Astrocyte (in vitro differentiated cells and primary cell): ENCODE measurements around the gene RAB6C. TPM values are rescaled to one million over a fixed set of nuclear protein-coding genes. Genes with fewer than 3 reads are reported as not detected.
"Not testable (repeated sequence)": the region's sequence is repeated elsewhere in the genome, so short reads cannot be mapped to it uniquely, and the experiment has no call there.

Experiments
- DNase-seq: peaks from one replicate; pipeline ENCODE4 v3.0.0-alpha.2; 2010; ENCODE audit warnings: low read depth
- FAIRE-seq: peaks from 2 replicates; lab custom pipeline; 2011; peaks lifted over from hg19 to GRCh38; lab: Jason Lieb, UNC
- H2AFZ ChIP-seq: 2 replicates; pipeline ENCODE4 v1.6.0; 2012; ENCODE audit warnings: low read depth, low read length, inconsistent platforms
- H3K27ac ChIP-seq: 2 replicates; pipeline ENCODE4 v1.5.1; 2011; ENCODE audit warnings: low read depth, low read length, inconsistent platforms
- H3K27me3 ChIP-seq: 2 replicates; pipeline ENCODE4 v1.6.0; 2011; ENCODE audit warnings: low read length, inconsistent platforms; ENCODE audit not compliant: insufficient read depth
- H3K36me3 ChIP-seq: 2 replicates; pipeline ENCODE4 v1.5.1; 2011; ENCODE audit warnings: low read length, inconsistent platforms; ENCODE audit not compliant: insufficient read depth
- H3K4me1 ChIP-seq: 2 replicates; pipeline ENCODE4 v1.5.1; 2011; ENCODE audit warnings: low read length, inconsistent platforms; ENCODE audit not compliant: insufficient read depth
- H3K4me2 ChIP-seq: 2 replicates; pipeline ENCODE4 v1.6.0; 2012; ENCODE audit warnings: low read length, inconsistent platforms
- H3K4me3 ChIP-seq: 2 replicates; pipeline ENCODE4 v1.5.1; 2011; ENCODE audit warnings: low read depth, mild to moderate bottlenecking, low read length, inconsistent platforms; ENCODE audit not compliant: insufficient read depth
- H3K79me2 ChIP-seq: 2 replicates; pipeline ENCODE4 v1.6.0; 2012; ENCODE audit warnings: mild to moderate bottlenecking, low read length, inconsistent platforms; ENCODE audit not compliant: insufficient read depth
- H3K9ac ChIP-seq: 2 replicates; pipeline ENCODE4 v1.6.0; 2012; ENCODE audit warnings: mild to moderate bottlenecking, low read length, inconsistent platforms
- H3K9me3 ChIP-seq: 2 replicates; pipeline ENCODE4 v1.5.1; 2012; ENCODE audit warnings: low read depth, mild to moderate bottlenecking, low read length, inconsistent platforms; ENCODE audit not compliant: insufficient read depth
- H4K20me1 ChIP-seq: 2 replicates; pipeline ENCODE4 v1.6.0; 2012; ENCODE audit warnings: low read length, inconsistent platforms; ENCODE audit not compliant: insufficient read depth
- H3K27ac Mint-ChIP-seq: one replicate; pipeline ENCODE4 v1.8.0; 2021; ENCODE audit warnings: mild to moderate bottlenecking, mixed read lengths; ENCODE audit not compliant: unreplicated experiment
- H3K27me3 Mint-ChIP-seq: one replicate; pipeline ENCODE4 v1.8.0; 2021; ENCODE audit warnings: low read depth, mixed read lengths; ENCODE audit not compliant: unreplicated experiment
- H3K36me3 Mint-ChIP-seq: one replicate; pipeline ENCODE4 v1.8.0; 2021; ENCODE audit warnings: low read depth, mixed read lengths; ENCODE audit not compliant: unreplicated experiment
- H3K4me1 Mint-ChIP-seq: one replicate; pipeline ENCODE4 v1.8.0; 2021; ENCODE audit warnings: low read depth, mixed read lengths; ENCODE audit not compliant: unreplicated experiment
- H3K4me3 Mint-ChIP-seq: one replicate; pipeline ENCODE4 v1.8.0; 2021; ENCODE audit warnings: mild to moderate bottlenecking, moderate library complexity, mixed read lengths; ENCODE audit not compliant: unreplicated experiment
- H3K9me3 Mint-ChIP-seq: one replicate; pipeline ENCODE4 v1.8.0; 2021; ENCODE audit warnings: mild to moderate bottlenecking, mixed read lengths; ENCODE audit not compliant: unreplicated experiment
- EZH2 ChIP-seq: IDR thresholded peaks from 2 replicates; pipeline ENCODE4 v1.6.1; 2012; ENCODE audit warnings: mild to moderate bottlenecking, low read length, inconsistent platforms; ENCODE audit not compliant: insufficient read depth
- total RNA-seq: library from RNA; stranded (reverse); gene quantifications from 2 replicates; pipeline ENCODE4 v1.2.1, GENCODE V29; 2021
- TF ChIP-seq, protein P1 (sequence below): IDR thresholded peaks from 2 replicates; pipeline ENCODE4 v1.5.1; 2011; ENCODE audit warnings: low read depth, mild to moderate bottlenecking, inconsistent platforms, low read length, moderate library complexity; ENCODE audit not compliant: insufficient read depth

The RAB6C gene
- total RNA-seq, 1 donor from 2014 or later, result 0.09 TPM

- Histone ChIP-seq H3K4me2 (no peak overlapping the region), H3K79me2 (no peaks in the 10 kb centered on the region), H3K4me3 (no peak overlapping the region), H2AFZ (no peak overlapping the region), H3K4me1 (no peaks in the 10 kb centered on the region), H3K27ac (no peak overlapping the region), H4K20me1 (no peaks in the 10 kb centered on the region), H3K9me3 (no peaks in the 10 kb centered on the region), H3K9ac (no peak overlapping the region), H3K36me3 (no peaks in the 10 kb centered on the region), H3K27me3 (no peaks in the 10 kb centered on the region)
- peaks cover 8% of the 10 kb centered on the region for H3K27me3 Mint-ChIP-seq
- DNase-seq (no peak), FAIRE-seq (no peak)
- H3K4me1 Mint-ChIP-seq, result no peaks in the 10 kb centered on the region
- no peaks in the 10 kb centered on the region for H3K9me3 Mint-ChIP-seq
- H3K27ac Mint-ChIP-seq, result no peak overlapping the region
- H3K36me3 Mint-ChIP-seq, result no peaks in the 10 kb centered on the region
- TF ChIP-seq, protein P1, sequence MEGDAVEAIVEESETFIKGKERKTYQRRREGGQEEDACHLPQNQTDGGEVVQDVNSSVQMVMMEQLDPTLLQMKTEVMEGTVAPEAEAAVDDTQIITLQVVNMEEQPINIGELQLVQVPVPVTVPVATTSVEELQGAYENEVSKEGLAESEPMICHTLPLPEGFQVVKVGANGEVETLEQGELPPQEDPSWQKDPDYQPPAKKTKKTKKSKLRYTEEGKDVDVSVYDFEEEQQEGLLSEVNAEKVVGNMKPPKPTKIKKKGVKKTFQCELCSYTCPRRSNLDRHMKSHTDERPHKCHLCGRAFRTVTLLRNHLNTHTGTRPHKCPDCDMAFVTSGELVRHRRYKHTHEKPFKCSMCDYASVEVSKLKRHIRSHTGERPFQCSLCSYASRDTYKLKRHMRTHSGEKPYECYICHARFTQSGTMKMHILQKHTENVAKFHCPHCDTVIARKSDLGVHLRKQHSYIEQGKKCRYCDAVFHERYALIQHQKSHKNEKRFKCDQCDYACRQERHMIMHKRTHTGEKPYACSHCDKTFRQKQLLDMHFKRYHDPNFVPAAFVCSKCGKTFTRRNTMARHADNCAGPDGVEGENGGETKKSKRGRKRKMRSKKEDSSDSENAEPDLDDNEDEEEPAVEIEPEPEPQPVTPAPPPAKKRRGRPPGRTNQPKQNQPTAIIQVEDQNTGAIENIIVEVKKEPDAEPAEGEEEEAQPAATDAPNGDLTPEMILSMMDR, result no peak
- no peak for TF ChIP-seq EZH2
- no peak overlapping the region for H3K4me3 Mint-ChIP-seq
Observed at GRCh38 chr2:129975016-129975774, 4.3 kb upstream of the RAB6C start.

GRCh38 chr2:129976969-129977368 lies 2.5 kb upstream of the RAB6C start:
- not testable (repeated sequence) for H3K4me3 ChIP-seq, DNase-seq, FAIRE-seq, H3K27ac Mint-ChIP-seq, H2AFZ ChIP-seq, H3K4me1 Mint-ChIP-seq, H4K20me1 ChIP-seq, H3K27me3 ChIP-seq, H3K4me3 Mint-ChIP-seq, H3K36me3 Mint-ChIP-seq, H3K27ac ChIP-seq, H3K9ac ChIP-seq, H3K9me3 Mint-ChIP-seq, H3K4me1 ChIP-seq, H3K4me2 ChIP-seq, H3K79me2 ChIP-seq, H3K9me3 ChIP-seq, H3K36me3 ChIP-seq
- H3K27me3 Mint-ChIP-seq, result peaks cover 18% of the 10 kb centered on the region

DNA sequence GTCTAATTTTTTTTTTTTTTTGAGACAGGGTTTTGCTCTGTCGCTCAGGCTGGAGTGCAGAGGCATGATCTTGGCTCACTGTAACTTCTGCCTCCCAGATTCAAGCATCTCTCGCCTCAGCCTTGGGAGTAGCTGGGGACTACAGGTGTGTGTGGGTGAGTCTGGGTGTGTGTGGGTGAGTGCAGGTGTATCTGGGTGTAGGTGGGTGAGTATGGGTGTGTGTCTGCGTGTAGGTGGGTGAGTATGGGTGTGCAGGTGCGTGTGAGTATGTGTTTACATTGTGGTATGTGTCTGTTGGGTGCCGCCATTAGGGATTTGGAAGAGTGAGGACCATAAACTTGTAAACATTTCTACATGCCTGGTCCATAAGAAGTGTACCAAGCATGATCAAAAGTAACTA lies 1.5 kb upstream of the RAB6C start:
- Mint-ChIP-seq H3K4me1 (no peaks in the 10 kb centered on the region), H3K27me3 (peaks cover 19% of the 10 kb centered on the region), H3K27ac (no peak overlapping the region), H3K36me3 (no peaks in the 10 kb centered on the region), H3K4me3 (no peak overlapping the region), H3K9me3 (peaks cover 2% of the 10 kb centered on the region)
- Histone ChIP-seq H3K27ac (no peak overlapping the region), H3K79me2 (no peaks in the 10 kb centered on the region), H3K27me3 (no peaks in the 10 kb centered on the region), H3K4me2 (no peak overlapping the region), H3K9ac (no peak overlapping the region), H3K9me3 (no peaks in the 10 kb centered on the region), H2AFZ (no peak overlapping the region), H3K36me3 (no peaks in the 10 kb centered on the region), H4K20me1 (no peaks in the 10 kb centered on the region), H3K4me1 (no peaks in the 10 kb centered on the region), H3K4me3 (no peak overlapping the region)
- no peak for DNase-seq
- FAIRE-seq, result no peak
- no peak for TF ChIP-seq EZH2
- TF ChIP-seq, protein P1, result no peak

- FAIRE-seq, result peak; percentile 60
- not testable (repeated sequence) for H4K20me1 ChIP-seq, H3K36me3 Mint-ChIP-seq, H3K79me2 ChIP-seq, DNase-seq, H3K27ac ChIP-seq, H3K27me3 ChIP-seq, H3K9me3 Mint-ChIP-seq, H3K9me3 ChIP-seq, H3K9ac ChIP-seq, H3K4me1 ChIP-seq, H3K4me3 ChIP-seq, H3K4me1 Mint-ChIP-seq, H2AFZ ChIP-seq, H3K27ac Mint-ChIP-seq, H3K36me3 ChIP-seq
- H3K27me3 Mint-ChIP-seq, result peaks cover 23% of the 10 kb centered on the region
- peak overlapping the region; percentile 41 for H3K4me2 ChIP-seq
- peak overlapping the region; percentile 86 for H3K4me3 Mint-ChIP-seq
Observed at GRCh38 chr2:129980246-129980645, 780 bp downstream of the RAB6C start.

- peaks cover 25% of the 10 kb centered on the region for H3K27me3 Mint-ChIP-seq
- not testable (repeated sequence) for H3K27me3 ChIP-seq, H3K27ac ChIP-seq, FAIRE-seq, H3K9me3 Mint-ChIP-seq, H3K36me3 ChIP-seq, H3K4me3 ChIP-seq, H3K4me2 ChIP-seq, H3K79me2 ChIP-seq, H3K4me3 Mint-ChIP-seq, H4K20me1 ChIP-seq, H3K4me1 ChIP-seq, H3K4me1 Mint-ChIP-seq, H3K36me3 Mint-ChIP-seq, DNase-seq, H2AFZ ChIP-seq, H3K9me3 ChIP-seq, H3K27ac Mint-ChIP-seq, H3K9ac ChIP-seq
Observed at GRCh38 chr2:129981689-129982088, 2.2 kb downstream of the RAB6C start.
